ENCODE data around the gene CNRIP1.

CNRIP1 gene

GRCh38 chr2:68251187-68251854, 68.4 kb downstream of the CNRIP1 start:
- peak; percentile 72 for DNase-seq (ENCODE audit: low spot score)

- DNase-seq (ENCODE audit: low spot score), result no peak
These were observed 69.0 kb downstream of the CNRIP1 start for GRCh38 chr2:68250652-68251186.

- no peak for DNase-seq (ENCODE audit: low spot score)
These were observed 69.6 kb downstream of the CNRIP1 start for GRCh38 chr2:68250196-68250595.

GRCh38 chr2:68248806-68249205, 70.9 kb downstream of the CNRIP1 start:
- DNase-seq (ENCODE audit: low spot score), result no peak

GRCh38 chr2:68248361-68248760, 71.4 kb downstream of the CNRIP1 start:
- DNase-seq (ENCODE audit: low spot score), result no peak

- no peak for DNase-seq (ENCODE audit: low spot score)
These were observed 73.4 kb downstream of the CNRIP1 start for GRCh38 chr2:68246396-68246795.

GRCh38 chr2:68245672-68246071, 74.1 kb downstream of the CNRIP1 start:
- no peak for DNase-seq (ENCODE audit: low spot score)

GRCh38 chr2:68245066-68245465, 74.7 kb downstream of the CNRIP1 start:
- no peak for DNase-seq (ENCODE audit: low spot score)

GRCh38 chr2:68244456-68244855, 75.3 kb downstream of the CNRIP1 start:
- DNase-seq (ENCODE audit: low spot score), result no peak
